Mucosa of rectum (tissue), 2 donors: ENCODE results near the gene HBEGF.

Experiments
- H3K27ac ChIP-seq, 2 donors: one replicate each; pipeline ENCODE4 v1.7.0; 2013; ENCODE audit warnings: inconsistent platforms in 2 of 2, low read depth in 2 of 2, low read length in 2 of 2
- H3K27me3 ChIP-seq, 2 donors: one replicate each; pipeline ENCODE4 v1.7.0; 2013; ENCODE audit warnings: low read length in 2 of 2; ENCODE audit not compliant: control insufficient read depth in 2 of 2, insufficient read depth in 2 of 2
- H3K36me3 ChIP-seq, 2 donors: one replicate each; pipeline ENCODE4 v1.7.0; 2013; ENCODE audit warnings: low read length in 2 of 2; ENCODE audit not compliant: control insufficient read depth in 2 of 2, insufficient read depth in 2 of 2
- H3K4me1 ChIP-seq, 2 donors: one replicate each; pipeline ENCODE4 v1.7.0; 2013; ENCODE audit warnings: low read length in 2 of 2, mild to moderate bottlenecking in 1 of 2; ENCODE audit not compliant: control insufficient read depth in 2 of 2, insufficient read depth in 2 of 2
- H3K4me3 ChIP-seq, 2 donors: one replicate each; pipeline ENCODE4 v1.7.0; 2013; ENCODE audit warnings: low read length in 2 of 2
- H3K9ac ChIP-seq, 2 donors: one replicate each; pipeline ENCODE4 v1.7.0; 2013; ENCODE audit warnings: low read length in 2 of 2, low read depth in 1 of 2, mild to moderate bottlenecking in 1 of 2
- H3K9me3 ChIP-seq, 2 donors: one replicate each; pipeline ENCODE4 v1.7.0; 2013; ENCODE audit warnings: low read length in 2 of 2; ENCODE audit not compliant: control insufficient read depth in 2 of 2
- donor health status: healthy.
- donor health status: Normal muscosa, but diverticular disease.

Gene HBEGF

GRCh38 chr5:140361901-140362300 is 15.5 kb upstream of the HBEGF start:
- H3K9ac ChIP-seq, result no peak overlapping the region
- H3K4me3 ChIP-seq, result no peak overlapping the region
- H3K36me3 ChIP-seq, result no peaks in the 10 kb centered on the region
- H3K4me1 ChIP-seq, result peaks cover 8 to 27% of the 10 kb centered on the region in 2 donors
- no peak overlapping the region for H3K27ac ChIP-seq
- H3K27me3 ChIP-seq, result no peaks in the 10 kb centered on the region
- H3K9me3 ChIP-seq, result no peaks in the 10 kb centered on the region

GRCh38 chr5:140360681-140361479 is 14.5 kb upstream of the HBEGF start:
- Histone ChIP-seq H3K27ac (no peak overlapping the region), H3K4me1 (peaks cover 6 to 18% of the 10 kb centered on the region in 2 donors), H3K27me3 (no peaks in the 10 kb centered on the region), H3K36me3 (no peaks in the 10 kb centered on the region), H3K4me3 (no peak overlapping the region), H3K9me3 (no peaks in the 10 kb centered on the region), H3K9ac (no peak overlapping the region)

- H3K9me3 ChIP-seq, result no peaks in the 10 kb centered on the region
- no peak within 1 kb of the TSS for H3K27ac ChIP-seq
- H3K36me3 ChIP-seq, result no peaks in the 10 kb centered on the region
- no peaks in the 10 kb centered on the region for H3K27me3 ChIP-seq
- H3K4me1 ChIP-seq, result peaks cover 6 to 12% of the 10 kb centered on the region in 2 donors
- H3K9ac ChIP-seq, result no peak within 1 kb of the TSS
- H3K4me3 ChIP-seq, result no peak within 1 kb of the TSS
These were observed 13.7 kb upstream of the HBEGF start, which contains the start of gene SLC4A9 for GRCh38 chr5:140360101-140360500. Gene SLC4A9, plus strand, starts transcription at chr5:140360194. Its CDS starts 43 bp downstream, at chr5:140360237.

- Histone ChIP-seq H3K36me3 (no peaks in the 10 kb centered on the region), H3K9ac (no peak overlapping the region), H3K27me3 (no peaks in the 10 kb centered on the region), H3K27ac (no peak overlapping the region), H3K4me1 (peaks cover 6 to 12% of the 10 kb centered on the region in 2 donors), H3K4me3 (no peak overlapping the region), H3K9me3 (no peaks in the 10 kb centered on the region)
These were observed 12.4 kb upstream of the HBEGF start for GRCh38 chr5:140358738-140359310.

- H3K27ac ChIP-seq, result no peak overlapping the region
- H3K9me3 ChIP-seq, result no peaks in the 10 kb centered on the region
- peak overlapping the region; percentile 24 to 54 for H3K4me3 ChIP-seq
- peaks cover 0 to 7% of the 10 kb centered on the region in 2 donors for H3K4me1 ChIP-seq
- peak overlapping the region in 1 of 2 donors; percentile 57 for H3K9ac ChIP-seq
- H3K36me3 ChIP-seq, result no peaks in the 10 kb centered on the region
- no peaks in the 10 kb centered on the region for H3K27me3 ChIP-seq
These were observed 11.3 kb upstream of the HBEGF start for GRCh38 chr5:140357726-140358093.

- H3K4me1 ChIP-seq, result peaks cover 0 to 7% of the 10 kb centered on the region in 2 donors
- no peaks in the 10 kb centered on the region for H3K36me3 ChIP-seq
- no peaks in the 10 kb centered on the region for H3K9me3 ChIP-seq
- no peaks in the 10 kb centered on the region for H3K27me3 ChIP-seq
- H3K4me3 ChIP-seq, result peak overlapping the region; percentile 14 to 24
- H3K9ac ChIP-seq, result peak overlapping the region in 1 of 2 donors; percentile 57
- no peak overlapping the region for H3K27ac ChIP-seq
These were observed 10.7 kb upstream of the HBEGF start for GRCh38 chr5:140356853-140357725.

- Histone ChIP-seq H3K9ac (no peak overlapping the region), H3K9me3 (no peaks in the 10 kb centered on the region), H3K27me3 (no peaks in the 10 kb centered on the region), H3K27ac (no peak overlapping the region), H3K4me1 (peaks cover 0 to 7% of the 10 kb centered on the region in 2 donors), H3K4me3 (no peak overlapping the region), H3K36me3 (no peaks in the 10 kb centered on the region)
These were observed 9.1 kb upstream of the HBEGF start for GRCh38 chr5:140355546-140355945.

- Histone ChIP-seq H3K4me3 (no peak overlapping the region), H3K4me1 (peaks cover 14 to 31% of the 10 kb centered on the region in 2 donors), H3K27me3 (no peaks in the 10 kb centered on the region), H3K27ac (no peak overlapping the region), H3K36me3 (no peaks in the 10 kb centered on the region), H3K9ac (no peak overlapping the region), H3K9me3 (no peaks in the 10 kb centered on the region)
These were observed 5.4 kb upstream of the HBEGF start for GRCh38 chr5:140351609-140352334.

- H3K27me3 ChIP-seq, result no peaks in the 10 kb centered on the region
- peaks cover 26 to 43% of the 10 kb centered on the region in 2 donors for H3K4me1 ChIP-seq
- no peaks in the 10 kb centered on the region for H3K36me3 ChIP-seq
- H3K27ac ChIP-seq, result peak overlapping the region; percentile 71 to 74
- no peak overlapping the region for H3K4me3 ChIP-seq
- H3K9me3 ChIP-seq, result no peaks in the 10 kb centered on the region
- no peak overlapping the region for H3K9ac ChIP-seq
These were observed 2.8 kb upstream of the HBEGF start for GRCh38 chr5:140349244-140349643.
